ENCODE data around the gene DCC. TPM values are rescaled to one million over a fixed set of nuclear protein-coding genes. Genes with fewer than 3 reads are reported as not detected.

The DCC gene
- total RNA-seq, 1 donor from 2014 or later: 14.7 TPM

- TF ChIP-seq CTCF (IDR thresholded peaks at IDR 0.05; ENCODE audit: unreplicated experiment): no peak
- no peak for DNase-seq (ENCODE audit: low spot score)
- Mint-ChIP-seq H3K27ac (ENCODE audit: unreplicated experiment) (no peak overlapping the region), H3K36me3 (ENCODE audit: low read depth, unreplicated experiment) (no peaks in the 10 kb centered on the region), H3K27me3 (ENCODE audit: unreplicated experiment) (no peaks in the 10 kb centered on the region), H3K4me1 (ENCODE audit: unreplicated experiment) (no peaks in the 10 kb centered on the region), H3K9me3 (ENCODE audit: unreplicated experiment) (peaks cover 4% of the 10 kb centered on the region), H3K4me3 (ENCODE audit: unreplicated experiment) (no peak overlapping the region)
Observed at GRCh38 chr18:52570975-52571374, 231.0 kb downstream of the DCC start.

- H3K4me3 Mint-ChIP-seq (ENCODE audit: unreplicated experiment): no peak overlapping the region
- no peak for TF ChIP-seq CTCF (IDR thresholded peaks at IDR 0.05; ENCODE audit: unreplicated experiment)
- H3K36me3 Mint-ChIP-seq (ENCODE audit: low read depth, unreplicated experiment): no peaks in the 10 kb centered on the region
- DNase-seq (ENCODE audit: low spot score): no peak
- no peak overlapping the region for H3K27ac Mint-ChIP-seq (ENCODE audit: unreplicated experiment)
- H3K4me1 Mint-ChIP-seq (ENCODE audit: unreplicated experiment): no peaks in the 10 kb centered on the region
- no peaks in the 10 kb centered on the region for H3K27me3 Mint-ChIP-seq (ENCODE audit: unreplicated experiment)
- peaks cover 4% of the 10 kb centered on the region for H3K9me3 Mint-ChIP-seq (ENCODE audit: unreplicated experiment)
Observed at GRCh38 chr18:52572036-52573000, 232.3 kb downstream of the DCC start.

- DNase-seq (ENCODE audit: low spot score): no peak
- H3K27ac Mint-ChIP-seq (ENCODE audit: unreplicated experiment): no peak overlapping the region
- H3K4me1 Mint-ChIP-seq (ENCODE audit: unreplicated experiment): no peaks in the 10 kb centered on the region
- no peak overlapping the region for H3K4me3 Mint-ChIP-seq (ENCODE audit: unreplicated experiment)
- peaks cover 2% of the 10 kb centered on the region for H3K27me3 Mint-ChIP-seq (ENCODE audit: unreplicated experiment)
- H3K36me3 Mint-ChIP-seq (ENCODE audit: low read depth, unreplicated experiment): no peaks in the 10 kb centered on the region
- no peak for TF ChIP-seq CTCF (IDR thresholded peaks at IDR 0.05; ENCODE audit: unreplicated experiment)
- H3K9me3 Mint-ChIP-seq (ENCODE audit: unreplicated experiment): no peaks in the 10 kb centered on the region
Observed at GRCh38 chr18:52577795-52578194, 237.8 kb downstream of the DCC start.

- H3K36me3 Mint-ChIP-seq (ENCODE audit: low read depth, unreplicated experiment): no peaks in the 10 kb centered on the region
- no peaks in the 10 kb centered on the region for H3K4me1 Mint-ChIP-seq (ENCODE audit: unreplicated experiment)
- peaks cover 2% of the 10 kb centered on the region for H3K27me3 Mint-ChIP-seq (ENCODE audit: unreplicated experiment)
- no peak overlapping the region for H3K4me3 Mint-ChIP-seq (ENCODE audit: unreplicated experiment)
- no peak overlapping the region for H3K27ac Mint-ChIP-seq (ENCODE audit: unreplicated experiment)
- H3K9me3 Mint-ChIP-seq (ENCODE audit: unreplicated experiment): no peaks in the 10 kb centered on the region
- no peak for DNase-seq (ENCODE audit: low spot score)
- TF ChIP-seq CTCF (IDR thresholded peaks at IDR 0.05; ENCODE audit: unreplicated experiment): no peak
Observed at GRCh38 chr18:52582061-52582460, 242.1 kb downstream of the DCC start.

- Mint-ChIP-seq H3K27me3 (ENCODE audit: unreplicated experiment) (peaks cover 5% of the 10 kb centered on the region), H3K9me3 (ENCODE audit: unreplicated experiment) (peaks cover 3% of the 10 kb centered on the region), H3K4me3 (ENCODE audit: unreplicated experiment) (no peak overlapping the region), H3K4me1 (ENCODE audit: unreplicated experiment) (no peaks in the 10 kb centered on the region), H3K36me3 (ENCODE audit: low read depth, unreplicated experiment) (peaks cover 3% of the 10 kb centered on the region), H3K27ac (ENCODE audit: unreplicated experiment) (no peak overlapping the region)
- no peak for DNase-seq (ENCODE audit: low spot score)
- TF ChIP-seq CTCF (IDR thresholded peaks at IDR 0.05; ENCODE audit: unreplicated experiment): no peak
Observed at GRCh38 chr18:52582516-52582915, 242.5 kb downstream of the DCC start.

Measured in endothelial cell (in vitro differentiated cells).